Adrenal gland (tissue), 5 donors: Measurements from ENCODE around the gene UBN2.

Experiments
- CTCF ChIP-seq, 6 experiments: fragments of 450-650 bp in 4 of 6; fragments of 200-600 bp in 2 of 6; sonication (generic) in 1 of 6; IDR thresholded peaks; 1 replicate in 5 of 6; 2 replicates in 1 of 6; pipeline versions ENCODE4 v1.5.1 to v1.8.0; 2016 to 2021; ENCODE audit warnings: antibody characterized with exemption in 6 of 6, mild to moderate bottlenecking in 2 of 6, moderate library complexity in 1 of 6
- POLR2A ChIP-seq, 2 donors: fragments of 450-650 bp; IDR thresholded peaks; one replicate each; pipeline ENCODE4 v1.6.1; 2017; ENCODE audit warnings: antibody characterized with exemption in 2 of 2, mild to moderate bottlenecking in 2 of 2, moderate library complexity in 1 of 2
- donor health status: DM: no; HTN: no; CAD: no.

DNA sequence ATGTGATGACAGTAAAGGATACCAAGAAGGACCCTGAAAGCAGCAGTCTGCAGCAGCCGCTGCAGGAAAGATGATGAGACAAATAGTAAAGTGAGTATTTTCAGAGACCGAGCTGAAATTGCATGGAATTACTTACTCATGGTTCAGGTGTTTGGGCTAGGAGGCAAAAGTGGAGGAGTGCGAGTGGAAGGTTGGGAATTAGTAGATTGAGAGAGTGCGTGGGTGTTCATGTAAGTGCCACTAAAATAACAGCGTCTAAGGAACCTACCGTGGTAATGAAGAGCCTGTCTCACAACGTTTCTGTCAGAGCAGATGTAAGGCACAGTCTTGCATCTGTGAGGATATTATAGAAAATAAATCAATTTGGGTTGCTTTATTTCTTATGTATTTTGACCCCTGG, 61.8 kb downstream of the UBN2 start:
- TF ChIP-seq CTCF (IDR thresholded peaks at IDR 0.05) = no peak
- TF ChIP-seq POLR2A (IDR thresholded peaks at IDR 0.05) = no peak
